GM21786 (cell line): ENCODE measurements around the gene NXNL1.

Experiments used
- ATAC-seq: cut with Tn5 transposase; IDR thresholded peaks from one replicate; pipeline ENCODE4 v1.9.1; 2021; ENCODE audit not compliant: unreplicated experiment

Gene NXNL1

DNA sequence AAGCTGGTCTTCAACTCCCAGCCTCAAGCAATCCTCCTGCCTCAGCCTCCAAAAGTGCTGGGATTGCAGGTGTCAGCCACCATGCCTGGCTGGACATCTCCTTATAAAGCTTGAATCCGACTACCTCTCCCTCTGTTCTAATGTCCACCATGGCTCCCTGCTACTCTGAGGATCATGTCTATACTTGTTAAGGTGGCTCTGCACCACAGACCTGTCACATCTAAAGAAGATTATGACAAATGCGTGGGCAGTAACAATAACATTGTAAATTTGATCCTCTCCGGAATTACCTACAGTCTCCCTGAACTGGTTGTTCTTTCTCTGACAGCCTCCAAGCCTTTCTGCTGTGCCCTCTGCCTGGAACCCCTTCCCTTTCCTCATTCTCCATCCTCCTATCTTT, 1.8 kb downstream of the NXNL1 start:
- ATAC-seq, result no peak

DNA sequence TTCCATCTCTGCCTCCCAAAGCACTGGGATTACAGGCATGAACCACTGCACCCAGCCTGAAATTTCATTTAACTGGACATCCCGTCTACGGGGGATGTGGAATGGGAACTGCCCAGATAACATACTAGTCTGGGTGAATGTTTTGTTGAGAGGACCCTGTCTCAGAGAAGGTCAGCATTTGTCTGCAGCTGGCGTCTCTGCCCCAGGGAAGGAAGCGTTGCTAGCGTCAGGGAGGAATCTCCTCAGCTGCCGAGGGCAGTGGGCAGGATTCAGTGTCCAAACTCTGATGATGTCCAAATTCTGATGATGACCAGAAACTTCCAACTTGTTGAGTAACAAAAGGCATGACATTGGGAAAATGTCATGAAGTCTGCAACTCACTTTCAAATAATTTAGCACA, 3.1 kb downstream of the NXNL1 start:
- no peak for ATAC-seq

GRCh38 chr19:17456127-17456526, 4.6 kb downstream of the NXNL1 start:
- ATAC-seq, result no peak

- ATAC-seq, result no peak
These were observed 5.2 kb downstream of the NXNL1 start for GRCh38 chr19:17455308-17456123.

GRCh38 chr19:17454576-17455071, 6.1 kb downstream of the NXNL1 start:
- ATAC-seq, result no peak

DNA sequence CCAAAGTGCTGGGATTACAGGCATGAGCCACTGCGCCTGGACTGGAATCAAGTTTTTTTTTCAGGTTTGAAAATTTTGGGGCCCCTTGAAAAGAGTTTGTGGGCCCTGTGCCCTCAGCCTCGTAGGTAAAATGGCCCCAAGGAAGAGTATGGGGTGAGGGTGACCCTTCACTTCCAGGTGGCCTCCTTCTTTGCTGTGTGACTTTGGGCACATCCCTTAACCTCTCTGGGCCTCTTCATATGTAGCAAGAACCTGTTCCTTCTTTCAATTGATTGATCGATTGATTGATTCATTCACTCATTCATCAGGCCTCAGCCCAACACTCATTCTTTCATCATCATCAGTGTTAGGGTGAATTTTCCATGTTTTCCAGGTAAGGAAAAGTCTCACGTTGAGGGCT, 8.9 kb downstream of the NXNL1 start:
- ATAC-seq, result no peak

- no peak for ATAC-seq
These were observed 10.3 kb downstream of the NXNL1 start for GRCh38 chr19:17450264-17451075.

DNA sequence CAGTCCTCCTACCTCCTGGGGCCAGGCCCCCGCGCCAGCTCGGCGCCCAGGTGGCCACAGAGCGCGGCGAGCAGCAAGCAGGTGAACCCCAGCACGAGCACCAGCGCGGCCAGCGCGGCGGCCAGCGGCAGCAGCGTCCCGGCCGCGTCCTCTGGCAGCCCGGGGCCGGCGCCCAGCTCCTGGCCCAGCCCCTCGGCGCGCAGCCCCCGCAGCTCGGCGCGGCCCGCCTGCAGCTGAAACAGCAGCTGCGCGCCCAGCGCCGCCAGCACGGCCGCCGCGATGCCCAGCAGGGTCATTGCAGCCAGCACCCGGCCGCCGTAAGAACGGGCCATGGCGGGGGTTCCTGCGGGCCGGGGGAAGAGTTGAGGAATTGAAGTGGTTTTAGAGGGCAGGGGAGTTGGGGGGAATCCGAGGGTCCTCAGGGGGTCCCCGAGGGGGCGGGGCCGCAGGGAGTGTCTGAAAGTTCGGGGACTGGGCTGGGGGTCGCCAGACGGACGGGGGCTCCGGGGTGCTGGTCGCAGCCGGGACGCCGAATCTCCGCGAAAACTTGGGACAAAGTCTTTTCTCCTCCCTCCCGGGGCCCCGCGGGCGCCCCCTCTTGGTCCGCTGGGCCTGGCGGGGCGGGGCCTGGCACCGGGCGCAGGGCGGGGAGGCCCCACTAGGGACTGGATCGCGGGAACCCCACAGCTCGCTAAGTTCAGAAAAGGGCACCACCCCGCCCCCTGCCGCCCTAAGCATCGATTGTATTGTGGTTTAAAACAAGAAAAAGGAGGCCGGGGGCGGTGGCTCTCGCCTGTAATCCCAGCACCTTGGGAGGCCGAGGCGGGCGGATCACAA, 12.4 kb downstream of the NXNL1 start, which contains the start of gene TMEM221:
TSS of gene TMEM221 (minus strand) at position 538 of the 837 bp plus-strand sequence. CDS start at position 332, 206 bp downstream.
- no peak for ATAC-seq

DNA sequence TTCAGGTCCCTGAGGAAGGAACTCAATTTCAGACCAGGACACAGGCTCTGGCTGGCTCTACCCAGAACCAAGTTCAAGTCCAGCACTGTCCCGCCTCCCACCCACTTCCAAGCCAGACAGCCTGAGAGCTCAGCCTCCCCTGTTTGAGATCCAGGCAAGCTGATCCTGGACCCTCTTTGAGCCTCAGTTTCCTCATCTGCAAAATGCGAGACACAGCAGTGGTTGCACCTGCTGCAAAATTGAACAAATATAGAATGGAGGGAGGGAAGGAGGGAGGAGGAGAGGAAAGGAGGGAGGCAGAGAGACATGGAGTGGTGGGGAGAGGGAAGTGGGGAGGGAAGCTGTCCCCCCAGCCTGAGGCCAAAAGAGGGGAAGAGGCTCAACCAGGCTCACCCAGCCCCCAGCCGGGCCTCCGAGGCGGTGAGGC, 13.0 kb downstream of the NXNL1 start:
- ATAC-seq, result no peak

- no peak for ATAC-seq
These were observed 15.1 kb downstream of the NXNL1 start for GRCh38 chr19:17445526-17446165.

DNA sequence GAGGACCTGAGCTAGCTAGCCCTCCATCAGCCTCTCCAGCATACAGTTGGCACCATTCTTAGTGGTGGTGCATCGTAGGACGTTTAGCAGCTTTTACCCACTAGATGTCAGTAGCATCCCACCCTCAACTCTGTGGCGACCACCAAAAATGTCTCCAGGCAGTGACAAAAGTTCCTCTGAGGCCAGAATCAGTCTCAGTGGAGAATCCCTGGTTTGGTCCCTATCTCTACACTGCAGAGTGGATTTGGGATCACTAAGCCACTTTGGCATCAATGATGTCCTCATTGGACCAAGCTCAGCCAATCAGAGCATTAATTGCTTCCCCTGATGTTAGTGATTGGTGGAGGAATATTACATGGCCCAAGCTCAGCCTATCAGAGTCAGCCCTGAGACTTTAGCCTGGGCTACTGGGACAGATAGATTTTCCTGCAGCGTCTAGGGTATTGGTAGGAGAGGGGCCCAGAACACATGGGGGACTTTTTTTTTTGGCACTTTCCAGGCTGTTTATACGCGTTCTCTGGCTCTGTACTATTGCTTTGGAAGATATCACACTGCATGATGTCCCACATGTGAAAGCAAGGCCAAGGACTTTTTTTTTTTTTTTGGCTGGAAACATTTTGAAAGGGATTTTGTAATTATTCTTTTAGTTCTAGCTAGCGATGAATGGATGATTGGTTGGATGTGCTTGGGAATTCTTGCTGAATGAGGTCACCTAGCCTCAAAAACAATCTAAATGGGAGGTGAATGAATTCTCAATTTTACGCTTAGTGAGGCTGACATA, 19.3 kb downstream of the NXNL1 start:
- ATAC-seq, result no peak

- ATAC-seq, result no peak
These were observed 23.9 kb downstream of the NXNL1 start for GRCh38 chr19:17436874-17437267.

DNA sequence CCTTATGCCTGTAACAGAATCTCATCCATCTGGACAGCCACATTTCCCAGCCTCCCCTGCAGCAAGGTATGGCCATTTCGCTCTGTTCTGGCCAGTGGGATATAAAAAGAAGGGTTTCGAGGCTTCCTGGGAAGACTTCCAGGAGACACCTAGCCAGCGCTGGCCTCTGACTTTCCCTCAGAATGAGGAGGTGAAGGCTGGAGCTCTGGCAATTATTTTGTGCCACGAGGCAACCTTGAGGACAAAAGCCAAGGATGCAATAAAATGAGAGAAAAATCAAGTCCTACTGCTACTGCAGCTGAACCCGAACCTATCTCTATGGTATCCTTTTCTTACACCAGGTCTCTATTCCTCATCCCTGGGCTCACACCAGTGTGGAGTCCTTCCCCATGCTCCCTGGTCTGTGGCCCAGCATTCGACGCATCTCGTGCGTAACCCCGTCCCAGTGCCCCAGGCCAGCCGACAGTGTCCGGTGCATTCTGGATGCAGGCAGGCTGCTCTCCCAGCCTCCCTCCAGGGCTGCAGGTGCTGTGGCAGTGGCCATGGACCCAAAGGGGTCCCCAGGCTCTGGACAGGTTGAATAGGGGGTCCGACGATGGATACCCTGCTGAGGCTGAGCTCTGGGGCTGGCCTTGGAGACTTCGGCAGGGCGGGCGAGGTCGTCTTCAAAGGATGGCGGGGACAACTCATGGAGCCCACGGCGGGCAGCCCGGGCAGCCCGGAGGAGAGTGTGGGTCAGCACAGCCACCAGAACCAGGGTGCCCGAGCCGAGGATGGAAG, 24.4 kb downstream of the NXNL1 start:
- ATAC-seq, result no peak

DNA sequence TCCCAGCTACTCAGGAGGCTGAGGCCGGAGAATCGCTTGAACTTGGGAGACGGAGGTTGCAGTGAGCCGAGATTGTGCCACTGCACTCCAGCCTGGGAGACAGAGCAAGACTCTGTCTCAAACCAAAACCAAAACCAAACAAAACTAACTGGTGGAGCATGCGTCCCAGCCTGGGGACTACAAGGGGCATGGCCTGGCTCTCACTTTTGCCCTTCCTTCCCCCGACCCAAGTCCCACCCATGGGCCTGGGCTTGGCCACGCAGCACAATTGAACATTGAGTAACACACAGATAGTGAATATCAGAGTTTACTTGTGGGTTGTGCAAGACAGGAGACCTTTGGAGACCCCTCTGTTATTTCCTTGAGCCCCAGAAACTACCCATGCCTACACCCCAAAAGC, 25.5 kb downstream of the NXNL1 start:
- no peak for ATAC-seq

DNA sequence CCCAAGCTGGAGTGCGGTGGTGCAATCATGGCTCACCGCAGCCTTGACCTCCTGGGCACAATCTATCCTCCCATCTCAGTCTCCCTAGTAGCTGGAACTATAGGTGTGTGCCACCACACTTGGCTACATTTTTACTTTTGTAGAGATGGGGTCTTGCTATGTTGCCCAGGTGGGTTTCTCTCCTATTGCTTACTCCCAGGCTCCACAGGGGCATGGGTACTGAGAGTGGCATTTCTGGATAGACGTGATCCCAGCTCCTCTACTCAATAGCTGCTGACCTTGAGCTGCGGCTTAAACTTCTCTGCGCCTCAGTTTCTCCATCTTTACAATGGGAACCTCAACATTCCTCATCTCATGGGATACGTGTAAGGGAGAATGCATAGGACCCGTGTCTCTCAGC, 29.3 kb downstream of the NXNL1 start:
- no peak for ATAC-seq

GRCh38 chr19:17429641-17430113, 31.0 kb downstream of the NXNL1 start:
- ATAC-seq, result no peak

DNA sequence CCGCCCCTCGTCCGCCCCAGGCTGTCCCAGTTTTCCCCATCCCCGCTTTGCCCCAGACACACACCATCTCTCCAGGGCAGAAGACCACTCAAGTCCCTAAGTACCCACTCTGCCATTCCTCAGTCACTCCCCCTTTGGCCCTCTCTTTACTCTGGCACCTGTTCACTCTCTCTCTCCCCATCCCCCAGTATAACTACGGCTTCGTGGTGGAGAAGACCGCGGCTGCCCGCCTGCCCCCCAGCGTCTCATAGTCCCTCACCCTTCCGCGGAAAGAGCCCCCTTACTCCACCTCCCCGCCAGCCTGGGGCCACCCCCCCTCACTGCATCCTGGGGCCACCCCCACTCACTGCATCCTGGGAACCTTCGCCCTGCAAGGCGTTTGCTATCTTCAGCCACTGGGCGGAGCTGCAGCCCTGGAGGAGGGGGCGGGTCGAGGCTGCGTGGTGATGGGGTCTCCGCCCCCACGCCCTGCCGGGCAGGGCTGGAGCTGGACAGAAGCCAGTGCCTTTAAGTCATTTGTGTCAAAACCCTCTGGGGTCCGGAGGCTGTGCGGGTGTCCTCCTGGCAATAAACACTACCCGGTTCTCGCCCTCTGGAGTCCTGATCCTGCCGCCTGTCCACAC, 35.9 kb downstream of the NXNL1 start:
- ATAC-seq, result no peak

- ATAC-seq, result no peak
These were observed 37.1 kb downstream of the NXNL1 start for GRCh38 chr19:17423429-17424208.
